ENCODE data around the gene CCDC148. TPM values are rescaled to one million over a fixed set of nuclear protein-coding genes. Genes with fewer than 3 reads are reported as not detected.
A peak's percentile ranks its signal among the peaks of the same experiment; 100 is the strongest.
"Not testable (repeated sequence)": the region's sequence is repeated elsewhere in the genome, so short reads cannot be mapped to it uniquely, and the experiment has no call there.

Gene CCDC148
- total RNA-seq, 1 donor from 2014 or later = 3.1 TPM

DNA sequence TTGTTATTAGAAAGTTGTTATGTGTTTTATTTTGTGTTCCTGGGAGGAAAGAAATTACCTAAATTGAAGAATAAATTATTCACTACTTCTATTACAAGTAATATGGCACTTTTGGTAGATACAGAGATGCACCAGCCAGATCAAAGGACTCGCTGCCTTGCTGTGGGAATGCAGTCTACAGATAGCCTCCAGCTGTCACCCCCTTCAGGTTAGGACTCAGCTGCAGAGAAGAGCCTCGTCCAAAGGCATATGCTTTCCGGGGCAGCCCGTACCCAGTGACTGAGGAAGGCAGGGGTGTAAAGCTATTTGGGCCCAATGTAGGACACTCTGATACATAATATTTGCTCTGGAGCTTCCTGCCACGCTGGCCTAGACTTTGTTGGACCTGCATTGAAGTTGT lies 90.2 kb downstream of the CCDC148 start:
- Mint-ChIP-seq H3K27ac (no peak overlapping the region), H3K27me3 (no peaks in the 10 kb centered on the region), H3K4me3 (no peak overlapping the region), H3K9me3 (peaks cover 26% of the 10 kb centered on the region), H3K36me3 (no peaks in the 10 kb centered on the region), H3K4me1 (ENCODE audit: unreplicated experiment) (no peaks in the 10 kb centered on the region)
- no peak for DNase-seq (ENCODE audit: extremely low spot score, unreplicated experiment)
- TF ChIP-seq, protein P1, sequence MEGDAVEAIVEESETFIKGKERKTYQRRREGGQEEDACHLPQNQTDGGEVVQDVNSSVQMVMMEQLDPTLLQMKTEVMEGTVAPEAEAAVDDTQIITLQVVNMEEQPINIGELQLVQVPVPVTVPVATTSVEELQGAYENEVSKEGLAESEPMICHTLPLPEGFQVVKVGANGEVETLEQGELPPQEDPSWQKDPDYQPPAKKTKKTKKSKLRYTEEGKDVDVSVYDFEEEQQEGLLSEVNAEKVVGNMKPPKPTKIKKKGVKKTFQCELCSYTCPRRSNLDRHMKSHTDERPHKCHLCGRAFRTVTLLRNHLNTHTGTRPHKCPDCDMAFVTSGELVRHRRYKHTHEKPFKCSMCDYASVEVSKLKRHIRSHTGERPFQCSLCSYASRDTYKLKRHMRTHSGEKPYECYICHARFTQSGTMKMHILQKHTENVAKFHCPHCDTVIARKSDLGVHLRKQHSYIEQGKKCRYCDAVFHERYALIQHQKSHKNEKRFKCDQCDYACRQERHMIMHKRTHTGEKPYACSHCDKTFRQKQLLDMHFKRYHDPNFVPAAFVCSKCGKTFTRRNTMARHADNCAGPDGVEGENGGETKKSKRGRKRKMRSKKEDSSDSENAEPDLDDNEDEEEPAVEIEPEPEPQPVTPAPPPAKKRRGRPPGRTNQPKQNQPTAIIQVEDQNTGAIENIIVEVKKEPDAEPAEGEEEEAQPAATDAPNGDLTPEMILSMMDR (conservative IDR thresholded peaks at IDR 0.05) = no peak

DNA sequence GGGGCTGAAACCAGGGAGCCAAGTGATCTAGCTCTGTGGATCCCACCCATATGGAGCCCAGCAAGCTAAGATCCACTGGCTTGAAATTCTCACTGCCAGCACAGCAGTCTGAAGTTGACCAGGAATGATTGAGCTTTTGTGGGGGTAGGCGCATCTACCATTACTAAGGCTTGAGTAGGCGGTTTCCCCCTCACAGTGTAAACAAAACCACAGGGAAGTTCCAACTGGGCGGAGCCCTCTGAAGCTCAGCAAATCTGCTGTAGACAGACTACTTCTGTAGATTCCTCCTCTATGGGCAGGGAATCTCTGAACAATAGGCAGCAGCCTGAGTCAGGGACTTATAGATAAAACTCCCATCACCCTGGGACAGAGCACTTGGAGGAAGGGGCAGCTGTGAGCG lies 96.7 kb downstream of the CCDC148 start:
- no peaks in the 10 kb centered on the region for H3K27me3 Mint-ChIP-seq
- H3K27ac Mint-ChIP-seq = no peak overlapping the region
- TF ChIP-seq, protein P1 (conservative IDR thresholded peaks at IDR 0.05) = no peak
- no peak overlapping the region for H3K4me3 Mint-ChIP-seq
- no peak for DNase-seq (ENCODE audit: extremely low spot score, unreplicated experiment)
- no peaks in the 10 kb centered on the region for H3K4me1 Mint-ChIP-seq (ENCODE audit: unreplicated experiment)
- peaks cover 29% of the 10 kb centered on the region for H3K9me3 Mint-ChIP-seq
- no peaks in the 10 kb centered on the region for H3K36me3 Mint-ChIP-seq

DNA sequence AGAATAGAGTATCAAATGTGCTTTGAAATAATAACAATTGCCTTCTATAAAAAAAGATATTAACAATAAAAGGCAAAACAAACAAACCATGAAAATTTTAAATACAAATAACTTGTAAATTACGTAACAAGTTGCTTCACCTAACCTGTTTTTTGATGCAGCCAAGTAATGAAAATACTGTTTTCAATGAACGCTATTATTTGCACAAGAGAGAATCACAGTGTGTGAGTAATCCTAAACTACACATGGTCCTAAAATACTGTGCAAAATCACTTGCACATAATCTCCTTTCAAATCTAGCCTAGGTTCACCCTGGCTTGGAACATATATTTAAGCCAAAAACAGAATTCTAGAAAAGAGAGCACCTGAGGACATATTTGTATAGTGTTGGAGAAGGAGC lies 98.9 kb downstream of the CCDC148 start:
- Mint-ChIP-seq H3K4me3 (no peak overlapping the region), H3K27ac (no peak overlapping the region), H3K27me3 (no peaks in the 10 kb centered on the region), H3K36me3 (no peaks in the 10 kb centered on the region), H3K4me1 (ENCODE audit: unreplicated experiment) (no peaks in the 10 kb centered on the region), H3K9me3 (peaks cover 15% of the 10 kb centered on the region)
- TF ChIP-seq, protein P1 (conservative IDR thresholded peaks at IDR 0.05) = no peak
- DNase-seq (ENCODE audit: extremely low spot score, unreplicated experiment) = no peak

DNA sequence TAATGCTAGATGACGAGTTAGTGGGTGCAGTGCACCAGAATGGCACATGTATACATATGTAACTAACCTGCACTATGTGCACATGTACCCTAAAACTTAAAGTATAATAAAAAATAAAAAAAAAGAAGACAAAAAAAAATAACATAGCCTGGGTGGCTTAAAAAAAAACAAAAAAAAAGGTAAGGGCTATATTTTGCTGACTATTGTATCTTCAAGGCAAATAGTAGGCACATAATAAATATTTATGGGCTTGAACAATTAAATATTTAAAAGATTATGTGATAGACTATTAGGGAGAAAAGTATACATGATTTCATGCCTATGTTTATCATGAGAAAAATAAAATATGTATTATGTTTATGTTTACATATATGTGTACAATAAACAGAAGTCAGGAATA lies 99.4 kb downstream of the CCDC148 start:
- Mint-ChIP-seq H3K27ac (no peak overlapping the region), H3K4me1 (ENCODE audit: unreplicated experiment) (no peaks in the 10 kb centered on the region), H3K4me3 (no peak overlapping the region), H3K27me3 (no peaks in the 10 kb centered on the region), H3K9me3 (peaks cover 9% of the 10 kb centered on the region), H3K36me3 (no peaks in the 10 kb centered on the region)
- TF ChIP-seq, protein P1 (conservative IDR thresholded peaks at IDR 0.05) = no peak
- no peak for DNase-seq (ENCODE audit: extremely low spot score, unreplicated experiment)

DNA sequence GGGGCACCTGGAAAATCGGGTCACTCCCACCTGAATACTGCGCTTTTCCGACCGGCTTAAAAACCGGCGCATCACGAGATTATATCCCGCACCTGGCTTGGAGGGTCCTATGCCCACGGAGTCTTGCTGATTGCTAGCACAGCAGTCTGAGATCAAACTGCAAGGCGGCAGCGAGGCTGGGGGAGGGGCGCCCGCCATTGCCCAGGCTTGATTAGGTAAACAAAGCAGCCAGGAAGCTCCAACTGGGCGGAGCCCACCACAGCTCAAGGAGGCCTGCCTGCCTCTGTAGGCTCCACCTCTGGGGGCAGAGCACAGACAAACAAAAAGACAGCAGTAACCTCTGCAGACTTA lies 105.1 kb downstream of the CCDC148 start:
- H3K9me3 Mint-ChIP-seq; H3K27ac Mint-ChIP-seq; H3K36me3 Mint-ChIP-seq; DNase-seq (ENCODE audit: extremely low spot score, unreplicated experiment); H3K27me3 Mint-ChIP-seq; H3K4me3 Mint-ChIP-seq; H3K4me1 Mint-ChIP-seq (ENCODE audit: unreplicated experiment): not testable (repeated sequence)

DNA sequence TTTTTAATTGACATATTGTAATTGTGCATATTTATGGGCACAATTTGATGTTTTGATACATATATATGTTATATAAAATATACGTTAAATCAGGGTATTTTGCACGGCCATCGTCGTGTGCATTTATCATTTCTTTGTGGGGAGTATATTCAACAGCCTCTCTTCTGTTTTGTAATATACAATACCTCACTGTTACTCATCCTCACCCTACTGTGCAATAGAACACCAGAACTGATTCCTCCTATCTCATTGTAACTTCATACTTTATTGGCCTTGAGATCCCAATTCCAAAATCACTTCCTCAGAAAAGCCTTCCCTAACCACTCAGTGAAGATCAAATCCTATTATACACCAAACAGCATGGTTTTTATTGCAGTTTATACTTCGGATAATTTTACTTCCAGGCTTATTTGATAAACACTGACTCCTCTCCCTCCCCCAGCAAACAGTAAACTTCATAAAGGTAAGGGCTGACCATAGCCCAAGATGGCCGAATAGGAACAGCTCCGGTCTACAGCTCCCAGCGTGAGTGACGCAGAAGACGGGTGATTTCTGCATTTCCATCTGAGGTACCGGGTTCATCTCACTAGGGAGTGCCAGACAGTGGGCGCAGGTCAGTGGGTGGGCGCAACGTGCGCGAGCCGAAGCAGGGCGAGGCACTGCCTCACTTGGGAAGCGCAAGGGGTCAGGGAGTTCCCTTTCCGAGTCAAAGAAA lies 105.6 kb downstream of the CCDC148 start:
- H3K4me3 Mint-ChIP-seq = peak overlapping the region; percentile 1
- not testable (repeated sequence) for H3K36me3 Mint-ChIP-seq; DNase-seq (ENCODE audit: extremely low spot score, unreplicated experiment); H3K27ac Mint-ChIP-seq; H3K9me3 Mint-ChIP-seq; H3K27me3 Mint-ChIP-seq; H3K4me1 Mint-ChIP-seq (ENCODE audit: unreplicated experiment)

DNA sequence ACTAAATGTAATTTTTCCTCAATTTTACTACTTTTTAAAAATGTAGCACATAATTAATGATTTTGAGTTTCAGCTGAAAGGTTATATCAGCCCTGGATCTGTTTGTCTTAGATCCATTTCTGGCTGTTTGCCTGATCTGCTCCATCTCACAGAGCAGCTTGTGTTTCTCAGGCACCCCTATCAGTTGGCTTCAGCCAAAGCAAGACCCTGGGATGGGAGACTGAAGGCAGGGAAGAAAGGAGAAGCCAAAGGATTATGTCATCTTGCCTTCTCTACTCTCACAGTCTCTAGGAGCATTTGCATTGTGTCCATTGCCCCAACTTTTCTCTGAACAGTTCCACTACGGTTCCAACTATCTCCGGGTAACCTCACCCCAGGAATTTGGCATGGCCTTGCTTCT lies 110.5 kb downstream of the CCDC148 start:
- TF ChIP-seq, protein P1 (conservative IDR thresholded peaks at IDR 0.05) = no peak
- peaks cover 9% of the 10 kb centered on the region for H3K4me1 Mint-ChIP-seq (ENCODE audit: unreplicated experiment)
- no peak for DNase-seq (ENCODE audit: extremely low spot score, unreplicated experiment)
- H3K9me3 Mint-ChIP-seq = no peaks in the 10 kb centered on the region
- H3K4me3 Mint-ChIP-seq = no peak overlapping the region
- H3K36me3 Mint-ChIP-seq = no peaks in the 10 kb centered on the region
- no peaks in the 10 kb centered on the region for H3K27me3 Mint-ChIP-seq
- no peak overlapping the region for H3K27ac Mint-ChIP-seq

All from type B pancreatic cell (in vitro differentiated cells).